B cell (primary cell): ENCODE measurements around the gene MTUS2. TPM values are rescaled to one million over a fixed set of nuclear protein-coding genes. Genes with fewer than 3 reads are reported as not detected.

ENCODE experiments used
- ATAC-seq: fragments of 200-7000 bp; cut with Tn5 transposase; one replicate; pipeline ENCODE4 v1.10.0; 2021; ENCODE audit warnings: low read depth, mild to moderate bottlenecking, moderate number of reproducible peaks, moderate library complexity
- CTCF ChIA-PET: fragments of 350-600 bp; sonication (Branson Sonifier 250); formaldehyde crosslinking; loops from one replicate; lab custom pipeline; 2021; ENCODE audit warnings: antibody characterized with exemption, inconsistent platforms; lab: Charles Lee
- POLR2A ChIA-PET: fragments of 350-600 bp; sonication (Branson Sonifier 250); formaldehyde crosslinking; loops from one replicate; lab custom pipeline; 2021; ENCODE audit warnings: antibody characterized with exemption; lab: Charles Lee
- DNase-seq: peaks from one replicate; pipeline ENCODE4 v3.0.0; 2013
- H2AFZ ChIP-seq: 2 replicates; pipeline ENCODE4 v1.6.1; 2012; ENCODE audit warnings: mild to moderate bottlenecking, low read depth, low read length; ENCODE audit not compliant: insufficient read depth, poor library complexity, severe bottlenecking
- H3K27ac ChIP-seq, 2 donors: 1 replicate in 1 of 2; 2 replicates in 1 of 2; pipeline ENCODE4 v1.5.1; 2012 to 2013; ENCODE audit warnings: low read length in 2 of 2, mild to moderate bottlenecking in 2 of 2, moderate library complexity in 1 of 2
- H3K27me3 ChIP-seq, 4 experiments: fragments of 200-600 bp in 1 of 4; sonication (generic) in 1 of 4; replicated peaks in 1 of 4; 1 replicate in 2 of 4; 2 replicates in 2 of 4; pipeline versions ENCODE4 v1.6.1 to v1.7.0; 2013 to 2016; ENCODE audit warnings: low read length in 3 of 4, mild to moderate bottlenecking in 2 of 4, mixed read lengths in 1 of 4, moderate library complexity in 1 of 4; ENCODE audit not compliant: insufficient read depth in 4 of 4, control insufficient read depth in 3 of 4; ENCODE audit errors: control extremely low read depth in 1 of 4
- H3K36me3 ChIP-seq, 2 experiments: replicated peaks in 1 of 2; 1 replicate in 1 of 2; 2 replicates in 1 of 2; pipeline versions ENCODE4 v1.6.1 to v1.7.1; 2013; ENCODE audit warnings: low read length in 1 of 2; ENCODE audit not compliant: insufficient read depth in 2 of 2, control insufficient read depth in 1 of 2; ENCODE audit errors: control extremely low read depth in 1 of 2, extremely low read depth in 1 of 2
- H3K4me1 ChIP-seq, 2 donors: fragments of 200-600 bp in 1 of 2; sonication (generic) in 1 of 2; 1 replicate in 1 of 2; 2 replicates in 1 of 2; pipeline versions ENCODE4 v1.5.1 to v1.6.1; 2013 to 2017; ENCODE audit warnings: low read length in 2 of 2; ENCODE audit not compliant: control insufficient read depth in 2 of 2, insufficient read depth in 2 of 2
- H3K4me2 ChIP-seq: replicated peaks from 2 replicates; pipeline ENCODE3; 2012; ENCODE audit warnings: mild to moderate bottlenecking, low read depth, low read length; ENCODE audit not compliant: poor library complexity, severe bottlenecking
- H3K4me3 ChIP-seq, 5 experiments: fragments of 200-600 bp in 1 of 5; sonication (generic) in 1 of 5; 1 replicate in 3 of 5; 2 replicates in 2 of 5; pipeline versions ENCODE4 v1.5.1 to v1.7.0; 2011 to 2016; ENCODE audit warnings: low read length in 4 of 5, mild to moderate bottlenecking in 4 of 5, low read depth in 2 of 5, control low read depth in 1 of 5, moderate library complexity in 1 of 5; ENCODE audit not compliant: insufficient read depth in 1 of 5; ENCODE audit errors: control extremely low read depth in 1 of 5, extremely low read depth in 1 of 5
- H3K79me2 ChIP-seq: fragments of 200-600 bp; sonication (generic); one replicate; pipeline ENCODE4 v1.6.0; 2016; ENCODE audit warnings: low read length; ENCODE audit not compliant: control insufficient read depth, insufficient read depth
- H3K9ac ChIP-seq: fragments of 200-600 bp; sonication (generic); 2 replicates; pipeline ENCODE4 v1.6.1; 2017; ENCODE audit warnings: mild to moderate bottlenecking, low read length, moderate library complexity
- H3K9me3 ChIP-seq, 3 donors: one replicate each; pipeline versions ENCODE4 v1.6.1 to v1.7.1; 2013; ENCODE audit warnings: low read length in 2 of 3; ENCODE audit not compliant: control insufficient read depth in 2 of 3, insufficient read depth in 1 of 3; ENCODE audit errors: control extremely low read depth in 1 of 3
- H4K20me1 ChIP-seq: 2 replicates; pipeline ENCODE4 v1.6.0; 2012; ENCODE audit warnings: mild to moderate bottlenecking, low read length; ENCODE audit not compliant: insufficient read depth, control insufficient read depth, poor library complexity, severe bottlenecking
- H3K27ac Mint-ChIP-seq: one replicate; pipeline ENCODE4 v1.8.0; 2021; ENCODE audit warnings: mixed read lengths
- H3K27me3 Mint-ChIP-seq: one replicate; pipeline ENCODE4 v1.8.0; 2021; ENCODE audit warnings: mixed read lengths
- H3K4me1 Mint-ChIP-seq: one replicate; pipeline ENCODE4 v1.8.0; 2021; ENCODE audit warnings: mixed read lengths
- H3K4me3 Mint-ChIP-seq: one replicate; pipeline ENCODE4 v1.8.0; 2021; ENCODE audit warnings: mixed read lengths
- H3K9me3 Mint-ChIP-seq: one replicate; pipeline ENCODE4 v1.8.0; 2022; ENCODE audit warnings: mixed read lengths; ENCODE audit not compliant: insufficient read depth
- EZH2 ChIP-seq: IDR thresholded peaks from 2 replicates; pipeline ENCODE4 v1.6.1; 2012; ENCODE audit warnings: borderline replicate concordance, low read depth, mild to moderate bottlenecking, moderate library complexity, low read length; ENCODE audit not compliant: insufficient read depth, poor library complexity, severe bottlenecking
- WGBS: methylation state at CpG from one replicate; pipeline ENCODE4 v1.1.5; 2013; ENCODE audit warnings: missing lambda C conversion rate; ENCODE audit not compliant: insufficient coverage; 5-methylcytosine and 5-hydroxymethylcytosine counted together
- intact Hi-C: fragments of 100-400 bp; cut with micrococcal nuclease; formaldehyde crosslinking; loops from one replicate; pipeline ENCODE4 v1.10.0; 2022
- polyA plus RNA-seq: library from polyadenylated mRNA; depleted of rRNA; stranded (reverse); fragments of >200 nt; gene quantifications from 2 replicates; pipeline ENCODE4 v1.2.3, GENCODE V29; 2012
- total RNA-seq, 2 donors: library from RNA; stranded (reverse); fragments of 120-200 nt in 1 of 2; gene quantifications; 1 replicate in 1 of 2; 2 replicates in 1 of 2; pipeline versions ENCODE4 v1.2.3 to v1.2.4, GENCODE V29; 2013 to 2022
- TF ChIP-seq, protein P1 (sequence below): fragments of 200-600 bp; IDR thresholded peaks from one replicate; pipeline ENCODE4 v1.8.0; 2022; ENCODE audit warnings: antibody characterized with exemption, mild to moderate bottlenecking

The MTUS2 gene
- total and polyA plus RNA-seq, 2 donors (not counting 1 experiment from before 2014, with no cell fraction given) = 0.12 TPM; not detected in 1

DNA sequence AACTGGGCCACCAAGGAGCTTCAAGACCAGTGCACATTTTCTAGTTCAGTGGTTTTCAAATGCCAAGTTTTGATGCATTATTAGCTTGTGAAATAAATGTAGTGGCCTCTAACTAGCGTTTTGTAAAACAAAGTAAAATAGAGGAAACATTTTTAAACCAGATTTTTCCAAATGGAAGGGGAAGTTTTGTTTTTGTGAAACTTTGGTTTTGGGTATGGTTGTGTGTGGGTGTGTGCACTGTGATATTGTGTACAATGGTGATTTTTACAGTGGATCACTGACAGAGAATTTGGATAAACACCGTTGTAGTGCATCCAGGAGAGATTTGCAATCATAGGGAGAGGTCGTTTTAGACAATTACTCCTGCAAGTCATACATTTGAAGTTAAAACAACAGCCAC lies 666.4 kb downstream of the MTUS2 start:
- H3K4me1 ChIP-seq = peaks cover 10 to 19% of the 10 kb centered on the region in 2 donors
- no peak overlapping the region for H3K4me3 ChIP-seq
- peaks cover 0 to 7% (median 1%) of the 10 kb centered on the region in 4 experiments for H3K27me3 ChIP-seq
- DNase-seq (no peak), ATAC-seq (no peak)
- H3K9ac ChIP-seq = no peak overlapping the region
- Mint-ChIP-seq H3K4me3 (no peak overlapping the region), H3K9me3 (no peaks in the 10 kb centered on the region), H3K27ac (no peak overlapping the region), H3K4me1 (peaks cover 14% of the 10 kb centered on the region), H3K27me3 (peaks cover 17% of the 10 kb centered on the region)
- intact Hi-C loops = no loop called here
- no peak overlapping the region for H3K27ac ChIP-seq
- H3K79me2 ChIP-seq = no peaks in the 10 kb centered on the region
- H3K36me3 ChIP-seq = no peaks in the 10 kb centered on the region
- no peak overlapping the region for H2AFZ ChIP-seq
- WGBS = 50% methylated on average over 1 of the region's 3 CpGs
- TF ChIP-seq, protein P1, sequence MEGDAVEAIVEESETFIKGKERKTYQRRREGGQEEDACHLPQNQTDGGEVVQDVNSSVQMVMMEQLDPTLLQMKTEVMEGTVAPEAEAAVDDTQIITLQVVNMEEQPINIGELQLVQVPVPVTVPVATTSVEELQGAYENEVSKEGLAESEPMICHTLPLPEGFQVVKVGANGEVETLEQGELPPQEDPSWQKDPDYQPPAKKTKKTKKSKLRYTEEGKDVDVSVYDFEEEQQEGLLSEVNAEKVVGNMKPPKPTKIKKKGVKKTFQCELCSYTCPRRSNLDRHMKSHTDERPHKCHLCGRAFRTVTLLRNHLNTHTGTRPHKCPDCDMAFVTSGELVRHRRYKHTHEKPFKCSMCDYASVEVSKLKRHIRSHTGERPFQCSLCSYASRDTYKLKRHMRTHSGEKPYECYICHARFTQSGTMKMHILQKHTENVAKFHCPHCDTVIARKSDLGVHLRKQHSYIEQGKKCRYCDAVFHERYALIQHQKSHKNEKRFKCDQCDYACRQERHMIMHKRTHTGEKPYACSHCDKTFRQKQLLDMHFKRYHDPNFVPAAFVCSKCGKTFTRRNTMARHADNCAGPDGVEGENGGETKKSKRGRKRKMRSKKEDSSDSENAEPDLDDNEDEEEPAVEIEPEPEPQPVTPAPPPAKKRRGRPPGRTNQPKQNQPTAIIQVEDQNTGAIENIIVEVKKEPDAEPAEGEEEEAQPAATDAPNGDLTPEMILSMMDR = no peak
- H4K20me1 ChIP-seq = no peaks in the 10 kb centered on the region
- no peaks in the 10 kb centered on the region for H3K9me3 ChIP-seq
- H3K4me2 ChIP-seq = no peak overlapping the region
- ChIA-PET POLR2A (no interaction called here), CTCF (interaction anchor here (0.6 kb wide), 1 partner anchor 42 kb away, joined by 3 read pairs; no protein-coding TSS in a partner anchor)

GRCh38 chr13:29487466-29488454 lies 667.6 kb downstream of the MTUS2 start:
- H3K4me2 ChIP-seq = no peak overlapping the region
- ChIA-PET CTCF (interaction anchor here (0.7 kb wide), 1 partner anchor 655 kb away, joined by 4 read pairs; no protein-coding TSS in a partner anchor), POLR2A (no interaction called here)
- WGBS = 92% methylated on average over 11 of the region's 22 CpGs
- H2AFZ ChIP-seq = no peak overlapping the region
- peaks cover 10 to 19% of the 10 kb centered on the region in 2 donors for H3K4me1 ChIP-seq
- no peaks in the 10 kb centered on the region for H3K9me3 ChIP-seq
- H3K36me3 ChIP-seq = no peaks in the 10 kb centered on the region
- H3K9ac ChIP-seq = no peak overlapping the region
- Mint-ChIP-seq H3K4me1 (peaks cover 13% of the 10 kb centered on the region), H3K27ac (no peak overlapping the region), H3K27me3 (peaks cover 17% of the 10 kb centered on the region), H3K9me3 (no peaks in the 10 kb centered on the region), H3K4me3 (no peak overlapping the region)
- H4K20me1 ChIP-seq = no peaks in the 10 kb centered on the region
- intact Hi-C loops = no loop called here
- H3K27me3 ChIP-seq = peaks cover 0 to 7% (median 1%) of the 10 kb centered on the region in 4 experiments
- DNase-seq = no peak
- H3K4me3 ChIP-seq = no peak overlapping the region
- no peak for ATAC-seq
- TF ChIP-seq EZH2 = no peak
- TF ChIP-seq, protein P1 = no peak
- no peak overlapping the region for H3K27ac ChIP-seq
- no peaks in the 10 kb centered on the region for H3K79me2 ChIP-seq
